ENCODE results near the gene PTPRN. TPM values are rescaled to one million over a fixed set of nuclear protein-coding genes. Genes with fewer than 3 reads are reported as not detected.

PTPRN gene
- total RNA-seq = 0.98 and 1.5 TPM in 2 replicates

DNA sequence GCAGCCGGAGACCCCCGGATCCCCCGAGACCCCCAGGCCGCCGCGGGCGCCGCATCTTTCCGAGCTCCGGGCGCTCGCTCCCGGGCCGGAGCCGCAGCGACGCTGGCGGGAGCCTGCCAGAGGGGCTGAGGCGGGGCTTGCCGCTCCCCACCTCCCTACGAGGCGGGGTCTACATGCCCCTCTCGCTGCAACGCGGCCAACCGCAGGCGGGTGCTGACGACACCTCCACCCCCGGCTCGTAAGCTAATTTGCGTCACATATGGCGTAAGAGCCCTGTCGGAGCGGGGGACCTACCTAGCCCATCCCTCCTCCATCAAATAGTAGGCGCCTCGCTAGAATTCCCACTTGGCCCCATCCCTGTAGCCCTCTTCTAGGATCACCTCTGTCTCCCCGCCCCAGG lies at the start of gene PTPRN:
Gene PTPRN (minus strand): TSS at position 124 of the 400 bp plus-strand sequence. CDS start 69 bp downstream, at position 55.

DNA sequence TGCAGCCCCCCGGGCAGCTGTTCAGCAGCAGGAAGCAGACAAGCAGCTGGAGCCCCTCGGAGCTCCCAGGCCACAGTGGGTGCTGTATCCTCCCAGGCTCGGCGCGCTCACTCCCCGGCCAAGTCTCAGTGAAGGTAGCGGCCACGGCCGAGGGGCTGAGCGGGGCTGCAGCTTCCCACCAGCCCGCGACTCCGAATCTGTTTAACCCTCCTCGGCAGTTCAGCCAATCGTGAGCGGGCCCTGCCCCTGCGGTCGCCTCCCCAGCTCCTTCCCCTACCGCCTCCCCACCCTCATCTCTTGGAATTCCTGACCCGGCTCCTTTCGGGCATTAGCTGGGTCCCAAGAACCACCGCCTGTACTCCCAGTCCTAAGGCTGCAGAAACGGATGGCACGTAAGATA lies 23.3 kb upstream of the PTPRN start, which contains the start of gene RESP18:
Gene RESP18 (minus strand): TSS at position 203 of the 400 bp plus-strand sequence.

DNA sequence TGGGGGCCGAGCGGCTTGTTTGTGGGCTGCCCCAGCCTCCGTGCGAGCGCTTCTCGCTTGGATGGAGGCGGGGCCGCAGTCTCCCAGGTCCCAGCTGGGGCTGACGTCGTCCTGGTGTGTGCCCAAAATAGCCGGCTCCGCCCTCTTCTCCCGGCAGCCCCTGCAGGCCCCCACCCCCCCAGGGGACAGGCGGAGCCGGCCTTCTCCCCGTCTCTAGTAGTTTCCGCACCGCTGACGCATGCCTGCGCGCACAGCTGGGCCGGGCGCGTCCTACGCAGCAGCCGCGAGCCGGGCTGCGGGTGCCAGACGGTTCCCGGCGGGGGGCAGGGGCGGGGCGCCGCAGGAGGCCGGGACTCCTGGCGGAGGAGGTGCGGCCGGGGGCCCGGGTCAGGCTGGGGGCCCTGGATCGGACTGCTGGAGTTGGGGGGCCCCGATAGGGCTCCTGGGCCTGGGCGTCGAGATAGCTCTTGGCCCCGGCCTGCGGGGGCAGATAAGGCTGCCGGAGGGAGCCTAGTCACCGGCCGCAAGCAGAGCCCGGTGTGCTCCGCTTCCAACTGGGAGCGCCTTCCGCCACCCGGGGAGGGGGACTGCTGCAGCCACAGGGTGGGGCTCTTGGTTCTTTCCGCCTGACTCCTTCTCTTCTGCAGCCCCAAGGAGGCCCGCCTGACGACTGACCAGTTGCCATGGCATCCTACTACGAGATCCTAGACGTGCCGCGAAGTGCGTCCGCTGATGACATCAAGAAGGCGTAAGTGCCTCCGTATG lies 29.9 kb downstream of the PTPRN start, which contains the start of gene DNAJB2:
Gene DNAJB2 (plus strand): TSS at position 216 of the 765 bp plus-strand sequence. CDS start 468 bp downstream, at position 684.

GRCh38 chr2:219253753-219254589 lies 55.2 kb downstream of the PTPRN start, which contains the start of gene TUBA4A:
Gene TUBA4A, minus strand, starts transcription at chr2:219253918. Its CDS starts 60 bp downstream, at chr2:219253858.

DNA sequence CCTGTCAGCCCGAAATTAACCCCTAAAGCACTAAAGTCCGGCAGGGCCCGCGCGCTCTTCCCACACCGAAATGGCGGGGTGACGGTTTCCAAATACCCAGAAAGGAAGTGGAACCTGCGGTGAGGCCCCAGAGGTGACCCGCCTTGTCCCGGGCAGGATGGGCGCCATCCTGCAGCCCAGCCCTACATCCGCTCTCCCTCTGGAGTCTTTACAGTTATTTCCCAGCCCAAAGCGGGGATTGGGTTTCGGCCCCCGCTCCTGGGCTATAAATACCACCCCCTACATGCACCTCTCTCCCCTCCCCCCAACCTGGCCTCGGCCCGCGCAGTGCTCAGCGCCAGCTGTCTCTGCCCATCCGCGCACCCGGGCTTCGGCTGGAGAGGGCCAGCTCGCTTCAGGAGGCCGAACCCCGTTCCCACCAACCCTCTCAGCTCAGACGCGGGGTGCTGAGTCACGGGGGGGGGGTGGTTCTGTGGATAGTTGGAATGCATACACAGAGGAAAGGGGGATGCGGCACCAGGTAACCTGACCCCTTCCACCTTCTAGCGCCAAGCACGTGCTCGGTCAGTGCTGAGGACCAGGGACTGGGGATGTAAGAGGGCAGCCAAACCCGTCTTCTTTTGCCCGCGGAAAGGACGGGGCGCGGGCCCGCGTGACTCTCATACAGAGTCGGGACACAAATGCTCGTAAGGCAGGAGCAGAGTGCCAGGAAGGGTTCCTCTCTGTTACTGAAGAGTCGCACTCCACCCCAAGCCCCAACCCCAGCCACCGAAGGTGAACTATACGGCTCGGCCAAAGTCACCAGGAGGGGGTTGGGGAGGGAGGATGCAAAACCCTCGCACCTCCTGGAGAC lies 56.1 kb downstream of the PTPRN start, which contains the start of gene TUBA4B:
Gene TUBA4B (plus strand): TSS at position 344 of the 853 bp plus-strand sequence. CDS start 165 bp downstream, at position 509.

GRCh38 chr2:219245148-219245898 lies 63.9 kb downstream of the PTPRN start, which contains the start of the genes GLB1L and STK16:
Gene GLB1L, minus strand, starts transcription at chr2:219245444. Its CDS starts 1,871 bp downstream, at chr2:219243573.
Gene STK16, plus strand, starts transcription at chr2:219245479. Its CDS starts 521 bp downstream, at chr2:219246000.

Small RNA genes lying within 50 kb of the gene (small RNA-seq; reads per million reads assigned to genes)
- not detected for gene AC053503.3
- 0.11 reads per million for gene MIR153-1

Other genes with a start within 250 kb of the PTPRN start
- not detected in 2 replicates for gene IHH, start 248.5 kb downstream of the PTPRN start, total RNA-seq
- gene NHEJ1, start 148.6 kb downstream of the PTPRN start, total RNA-seq = 21.3 and 21.7 TPM in 2 replicates
- 0.73 and 1.8 TPM in 2 replicates for gene SLC23A3, start 139.4 kb downstream of the PTPRN start, total RNA-seq
- 17.0 and 18.0 TPM in 2 replicates for gene CNPPD1, start 132.5 kb downstream of the PTPRN start, total RNA-seq
- gene RETREG2, start 131.1 kb downstream of the PTPRN start, total RNA-seq = 55.9 and 59.6 TPM in 2 replicates
- gene ZFAND2B, start 102.6 kb downstream of the PTPRN start, total RNA-seq = 19.4 and 21.3 TPM in 2 replicates
- gene ABCB6, start 90.4 kb downstream of the PTPRN start, total RNA-seq = 30.9 and 40.1 TPM in 2 replicates
- 44.2 and 50.3 TPM in 2 replicates for gene ATG9A, start 79.8 kb downstream of the PTPRN start, total RNA-seq
- gene ANKZF1, start 79.6 kb downstream of the PTPRN start, total RNA-seq = 15.1 and 20.7 TPM in 2 replicates
- 7.3 and 15.2 TPM in 2 replicates for gene GLB1L, start 64.0 kb downstream of the PTPRN start, total RNA-seq
- gene STK16, start 63.9 kb downstream of the PTPRN start, total RNA-seq = 26.4 and 27.2 TPM in 2 replicates
- not detected in 2 replicates for gene TUBA4B, start 56.2 kb downstream of the PTPRN start, total RNA-seq
- gene TUBA4A, start 55.5 kb downstream of the PTPRN start, total RNA-seq = 9.2 and 17.6 TPM in 2 replicates
- gene DNAJB2, start 30.0 kb downstream of the PTPRN start, total RNA-seq = 20.7 and 22.4 TPM in 2 replicates
- not detected in 2 replicates for gene RESP18, start 23.3 kb upstream of the PTPRN start, total RNA-seq
- gene DNPEP, start 78.5 kb upstream of the PTPRN start, total RNA-seq = 63.9 and 69.4 TPM in 2 replicates
- 0.39 and 0.73 TPM in 2 replicates for gene DES, start 109.0 kb upstream of the PTPRN start, total RNA-seq
- 11.5 and 15.4 TPM in 2 replicates for gene SPEG, start 125.4 kb upstream of the PTPRN start, total RNA-seq
- gene GMPPA, start 189.5 kb upstream of the PTPRN start, total RNA-seq = 43.7 and 51.2 TPM in 2 replicates
- under 0.01 TPM in 1 of 2 replicates, not detected in the other for gene ASIC4, start 205.1 kb upstream of the PTPRN start, total RNA-seq
- gene CHPF, start 234.4 kb upstream of the PTPRN start, total RNA-seq = 60.4 and 92.6 TPM in 2 replicates
- 1.2 and 3.3 TPM in 2 replicates for gene TMEM198, start 234.6 kb upstream of the PTPRN start, total RNA-seq

Measured in subcutaneous preadipocyte (primary cell).